ENCODE data around the gene BBX.

- TF ChIP-seq CTCF (conservative IDR thresholded peaks at IDR 0.05; ENCODE audit: low read depth, low read length) (no peak), ELK1 (IDR thresholded peaks at IDR 0.05; ENCODE audit: borderline replicate concordance, low read depth, low read length) (no peak), RCOR1 (IDR thresholded peaks at IDR 0.05; ENCODE audit: insufficient replicate concordance, low read length) (no peak), USF2 (IDR thresholded peaks at IDR 0.05; ENCODE audit: low read depth, low read length) (no peak), SMC3 (IDR thresholded peaks at IDR 0.05; ENCODE audit: low read depth, low read length) (no peak), POLR2A (IDR thresholded peaks at IDR 0.05; ENCODE audit: low read depth, low read length) (no peak), MAZ (IDR thresholded peaks at IDR 0.05; ENCODE audit: borderline replicate concordance, low read depth, low read length) (no peak), CEBPB (IDR thresholded peaks at IDR 0.05; ENCODE audit: low read depth, low read length) (no peak), RFX5 (IDR thresholded peaks at IDR 0.05; ENCODE audit: low read depth, low read length) (no peak), MXI1 (IDR thresholded peaks at IDR 0.05; ENCODE audit: borderline replicate concordance, low read depth, low read length) (no peak), CHD1 (IDR thresholded peaks at IDR 0.05; ENCODE audit: low read depth, low read length) (no peak)
These were observed 37.4 kb downstream of the BBX start for GRCh38 chr3:107560166-107560565.

All from IMR-90 (cell line).